Glutamatergic neuron (in vitro differentiated cells): Measurements from ENCODE around the gene S100A14. TPM values are rescaled to one million over a fixed set of nuclear protein-coding genes. Genes with fewer than 3 reads are reported as not detected.

ENCODE experiments used
- DNase-seq: peaks from one replicate; pipeline ENCODE4 v3.0.0; 2022
- H3K27ac Mint-ChIP-seq: one replicate; pipeline ENCODE4 v1.8.0; 2020; ENCODE audit warnings: mild to moderate bottlenecking, mixed read lengths, inconsistent platforms; ENCODE audit not compliant: unreplicated experiment
- H3K27me3 Mint-ChIP-seq: one replicate; pipeline ENCODE4 v1.8.0; 2020; ENCODE audit warnings: mild to moderate bottlenecking, moderate library complexity, mixed read lengths, inconsistent platforms; ENCODE audit not compliant: unreplicated experiment
- H3K36me3 Mint-ChIP-seq: one replicate; pipeline ENCODE4 v1.8.0; 2020; ENCODE audit warnings: mild to moderate bottlenecking, mixed read lengths, inconsistent platforms; ENCODE audit not compliant: unreplicated experiment
- H3K4me1 Mint-ChIP-seq: one replicate; pipeline ENCODE4 v1.8.0; 2020; ENCODE audit warnings: mild to moderate bottlenecking, low read depth, mixed read lengths, inconsistent platforms; ENCODE audit not compliant: unreplicated experiment
- H3K4me3 Mint-ChIP-seq: one replicate; pipeline ENCODE4 v1.8.0; 2020; ENCODE audit warnings: mild to moderate bottlenecking, mixed read lengths, inconsistent platforms; ENCODE audit not compliant: unreplicated experiment
- H3K9me3 Mint-ChIP-seq: one replicate; pipeline ENCODE4 v1.8.0; 2020; ENCODE audit warnings: mild to moderate bottlenecking, moderate library complexity, mixed read lengths, inconsistent platforms; ENCODE audit not compliant: unreplicated experiment
- CTCF ChIP-seq: fragments of 200-600 bp; sonication (generic); IDR thresholded peaks from one replicate; pipeline ENCODE4 v1.5.0; 2021; ENCODE audit not compliant: partially characterized antibody, unreplicated experiment
- total RNA-seq: library from RNA; stranded (reverse); fragmentation: NEBNext Ultra II Directional; extraction: Animal tissue kit (Norgen Biotek cat#: 25700); gene quantifications from one replicate; pipeline ENCODE4 v1.2.1, GENCODE V29; 2021; ENCODE audit not compliant: unreplicated experiment

The S100A14 gene
- total RNA-seq, 1 donor from 2014 or later, result not detected

- peak overlapping the region; percentile 83 for H3K27ac Mint-ChIP-seq
- H3K4me3 Mint-ChIP-seq, result peak overlapping the region; percentile 93
- DNase-seq, result no peak
- TF ChIP-seq CTCF, result no peak
- H3K9me3 Mint-ChIP-seq, result peaks cover 10% of the 10 kb centered on the region
- H3K27me3 Mint-ChIP-seq, result peaks cover 24% of the 10 kb centered on the region
- H3K36me3 Mint-ChIP-seq, result peaks cover 9% of the 10 kb centered on the region
- peaks cover 14% of the 10 kb centered on the region for H3K4me1 Mint-ChIP-seq
Observed at GRCh38 chr1:153633161-153633753, 17.1 kb upstream of the S100A14 start.

- Mint-ChIP-seq H3K27ac (peak overlapping the region; percentile 4), H3K4me3 (no peak overlapping the region), H3K9me3 (peaks cover 17% of the 10 kb centered on the region), H3K36me3 (peaks cover 4% of the 10 kb centered on the region), H3K27me3 (peaks cover 26% of the 10 kb centered on the region), H3K4me1 (peaks cover 22% of the 10 kb centered on the region)
- no peak for TF ChIP-seq CTCF
- DNase-seq, result no peak
Observed at GRCh38 chr1:153631047-153632022, 15.2 kb upstream of the S100A14 start.

GRCh38 chr1:153630384-153630783 is 14.3 kb upstream of the S100A14 start:
- no peak for DNase-seq
- TF ChIP-seq CTCF, result no peak
- Mint-ChIP-seq H3K27me3 (peaks cover 28% of the 10 kb centered on the region), H3K4me3 (no peak overlapping the region), H3K4me1 (peaks cover 27% of the 10 kb centered on the region), H3K9me3 (peaks cover 20% of the 10 kb centered on the region), H3K27ac (no peak overlapping the region), H3K36me3 (peaks cover 4% of the 10 kb centered on the region)

- H3K9me3 Mint-ChIP-seq, result peaks cover 20% of the 10 kb centered on the region
- H3K36me3 Mint-ChIP-seq, result peaks cover 4% of the 10 kb centered on the region
- H3K4me3 Mint-ChIP-seq, result no peak overlapping the region
- peaks cover 26% of the 10 kb centered on the region for H3K4me1 Mint-ChIP-seq
- TF ChIP-seq CTCF, result no peak
- no peak overlapping the region for H3K27ac Mint-ChIP-seq
- DNase-seq, result no peak
- H3K27me3 Mint-ChIP-seq, result peaks cover 28% of the 10 kb centered on the region
Observed at GRCh38 chr1:153629971-153630370, 13.8 kb upstream of the S100A14 start.

GRCh38 chr1:153629343-153629665 is 13.2 kb upstream of the S100A14 start:
- H3K4me1 Mint-ChIP-seq, result peaks cover 26% of the 10 kb centered on the region
- H3K36me3 Mint-ChIP-seq, result peaks cover 5% of the 10 kb centered on the region
- peaks cover 24% of the 10 kb centered on the region for H3K27me3 Mint-ChIP-seq
- DNase-seq, result no peak
- H3K9me3 Mint-ChIP-seq, result peaks cover 20% of the 10 kb centered on the region
- peak overlapping the region; percentile 68 for H3K27ac Mint-ChIP-seq
- H3K4me3 Mint-ChIP-seq, result no peak overlapping the region
- TF ChIP-seq CTCF, result no peak
